ENCODE data around the gene UTP3. TPM values are rescaled to one million over a fixed set of nuclear protein-coding genes. Genes with fewer than 3 reads are reported as not detected.

UTP3 gene
- total RNA-seq, 3 donors from 2014 or later = 49.2 to 54.8 (median 51.4) TPM

- DNase-seq (no peak), ATAC-seq (no peak)
- peak overlapping the region; percentile 87 for H3K4me3 Mint-ChIP-seq
- peaks cover 27% of the 10 kb centered on the region for H3K4me1 Mint-ChIP-seq (ENCODE audit: low read depth)
- H3K9me3 Mint-ChIP-seq = no peaks in the 10 kb centered on the region
- H3K27me3 Mint-ChIP-seq (ENCODE audit: low read depth) = no peaks in the 10 kb centered on the region
- no peaks in the 10 kb centered on the region for H3K36me3 Mint-ChIP-seq (ENCODE audit: insufficient read depth)
Observed at GRCh38 chr4:70703619-70704214, 15.4 kb downstream of the UTP3 start.

GRCh38 chr4:70704215-70704930 lies 16.0 kb downstream of the UTP3 start:
- H3K9me3 Mint-ChIP-seq = no peaks in the 10 kb centered on the region
- H3K36me3 Mint-ChIP-seq (ENCODE audit: insufficient read depth) = no peaks in the 10 kb centered on the region
- DNase-seq = peak; percentile 35
- H3K4me1 Mint-ChIP-seq (ENCODE audit: low read depth) = peaks cover 28% of the 10 kb centered on the region
- H3K27me3 Mint-ChIP-seq (ENCODE audit: low read depth) = no peaks in the 10 kb centered on the region
- peak overlapping the region; percentile 87 for H3K4me3 Mint-ChIP-seq
- ATAC-seq = peak; percentile 47 to 48

- DNase-seq (no peak), ATAC-seq (peak in 1 of 2 donors; percentile 48)
- H3K4me1 Mint-ChIP-seq (ENCODE audit: low read depth) = peaks cover 30% of the 10 kb centered on the region
- H3K27me3 Mint-ChIP-seq (ENCODE audit: low read depth) = no peaks in the 10 kb centered on the region
- peak overlapping the region; percentile 47 for H3K4me3 Mint-ChIP-seq
- H3K9me3 Mint-ChIP-seq = no peaks in the 10 kb centered on the region
- no peaks in the 10 kb centered on the region for H3K36me3 Mint-ChIP-seq (ENCODE audit: insufficient read depth)
Observed at GRCh38 chr4:70704931-70705182, 16.5 kb downstream of the UTP3 start.

GRCh38 chr4:70705183-70706043 lies 17.1 kb downstream of the UTP3 start:
- peaks cover 32% of the 10 kb centered on the region for H3K4me1 Mint-ChIP-seq (ENCODE audit: low read depth)
- no peaks in the 10 kb centered on the region for H3K27me3 Mint-ChIP-seq (ENCODE audit: low read depth)
- DNase-seq = peak; percentile 68
- H3K9me3 Mint-ChIP-seq = no peaks in the 10 kb centered on the region
- H3K4me3 Mint-ChIP-seq = peak overlapping the region; percentile 94
- H3K36me3 Mint-ChIP-seq (ENCODE audit: insufficient read depth) = no peaks in the 10 kb centered on the region
- ATAC-seq = peak; percentile 77 to 78

GRCh38 chr4:70706044-70706461 lies 17.7 kb downstream of the UTP3 start:
- DNase-seq = no peak

GRCh38 chr4:70706516-70706915 lies 18.2 kb downstream of the UTP3 start:
- Mint-ChIP-seq H3K36me3 (ENCODE audit: insufficient read depth) (no peaks in the 10 kb centered on the region), H3K27me3 (ENCODE audit: low read depth) (no peaks in the 10 kb centered on the region), H3K4me1 (ENCODE audit: low read depth) (peaks cover 32% of the 10 kb centered on the region), H3K9me3 (no peaks in the 10 kb centered on the region), H3K4me3 (peak overlapping the region; percentile 94)
- ATAC-seq = no peak
- no peak for DNase-seq

More at GRCh38 chr4:70706044-70706461, 17.7 kb downstream of the UTP3 start:
- H3K4me3 Mint-ChIP-seq = peak overlapping the region; percentile 94
- H3K9me3 Mint-ChIP-seq = no peaks in the 10 kb centered on the region
- H3K27me3 Mint-ChIP-seq (ENCODE audit: low read depth) = no peaks in the 10 kb centered on the region
- no peaks in the 10 kb centered on the region for H3K36me3 Mint-ChIP-seq (ENCODE audit: insufficient read depth)
- ATAC-seq = no peak
- H3K4me1 Mint-ChIP-seq (ENCODE audit: low read depth) = peaks cover 32% of the 10 kb centered on the region

GRCh38 chr4:70709611-70710205 lies 21.4 kb downstream of the UTP3 start:
- ATAC-seq = no peak
- Mint-ChIP-seq H3K4me3 (no peak overlapping the region), H3K36me3 (ENCODE audit: insufficient read depth) (no peaks in the 10 kb centered on the region), H3K4me1 (ENCODE audit: low read depth) (peaks cover 44% of the 10 kb centered on the region), H3K9me3 (no peaks in the 10 kb centered on the region), H3K27me3 (ENCODE audit: low read depth) (no peaks in the 10 kb centered on the region)
- no peak for DNase-seq

- Mint-ChIP-seq H3K36me3 (ENCODE audit: insufficient read depth) (no peaks in the 10 kb centered on the region), H3K9me3 (no peaks in the 10 kb centered on the region), H3K4me1 (ENCODE audit: low read depth) (peaks cover 40% of the 10 kb centered on the region), H3K4me3 (no peak overlapping the region), H3K27me3 (ENCODE audit: low read depth) (no peaks in the 10 kb centered on the region)
- ATAC-seq (no peak), DNase-seq (no peak)
Observed at GRCh38 chr4:70711599-70711998, 23.3 kb downstream of the UTP3 start.

GRCh38 chr4:70712150-70712549 lies 23.8 kb downstream of the UTP3 start:
- Mint-ChIP-seq H3K36me3 (ENCODE audit: insufficient read depth) (no peaks in the 10 kb centered on the region), H3K4me3 (no peak overlapping the region), H3K4me1 (ENCODE audit: low read depth) (peaks cover 34% of the 10 kb centered on the region), H3K9me3 (no peaks in the 10 kb centered on the region), H3K27me3 (ENCODE audit: low read depth) (no peaks in the 10 kb centered on the region)
- ATAC-seq (no peak), DNase-seq (no peak)

- Mint-ChIP-seq H3K4me3 (no peak overlapping the region), H3K9me3 (no peaks in the 10 kb centered on the region), H3K27me3 (ENCODE audit: low read depth) (no peaks in the 10 kb centered on the region), H3K4me1 (ENCODE audit: low read depth) (peaks cover 34% of the 10 kb centered on the region), H3K36me3 (ENCODE audit: insufficient read depth) (no peaks in the 10 kb centered on the region)
- DNase-seq (no peak), ATAC-seq (no peak)
Observed at GRCh38 chr4:70712604-70713452, 24.5 kb downstream of the UTP3 start.

- Mint-ChIP-seq H3K4me1 (ENCODE audit: low read depth) (peaks cover 34% of the 10 kb centered on the region), H3K27me3 (ENCODE audit: low read depth) (no peaks in the 10 kb centered on the region), H3K4me3 (no peak overlapping the region), H3K36me3 (ENCODE audit: insufficient read depth) (no peaks in the 10 kb centered on the region), H3K9me3 (no peaks in the 10 kb centered on the region)
- DNase-seq (no peak), ATAC-seq (no peak)
Observed at GRCh38 chr4:70713453-70714078, 25.2 kb downstream of the UTP3 start.

- H3K4me3 Mint-ChIP-seq = no peak overlapping the region
Observed at GRCh38 chr4:70714079-70714887, 26.0 kb downstream of the UTP3 start.

GRCh38 chr4:70715097-70715496 lies 26.8 kb downstream of the UTP3 start:
- no peak overlapping the region for H3K4me3 Mint-ChIP-seq
- ATAC-seq (no peak), DNase-seq (no peak)

More at GRCh38 chr4:70714079-70714887, 26.0 kb downstream of the UTP3 start:
- Mint-ChIP-seq H3K4me1 (ENCODE audit: low read depth) (peaks cover 33% of the 10 kb centered on the region), H3K27me3 (ENCODE audit: low read depth) (no peaks in the 10 kb centered on the region), H3K36me3 (ENCODE audit: insufficient read depth) (no peaks in the 10 kb centered on the region), H3K9me3 (no peaks in the 10 kb centered on the region)
- DNase-seq (no peak), ATAC-seq (no peak)

More at GRCh38 chr4:70715097-70715496, 26.8 kb downstream of the UTP3 start:
- Mint-ChIP-seq H3K4me1 (ENCODE audit: low read depth) (peaks cover 29% of the 10 kb centered on the region), H3K36me3 (ENCODE audit: insufficient read depth) (no peaks in the 10 kb centered on the region), H3K27me3 (ENCODE audit: low read depth) (no peaks in the 10 kb centered on the region), H3K9me3 (no peaks in the 10 kb centered on the region)
